GM21423 (cell line): ENCODE results near the gene MAP2K5.

Source experiments
- ATAC-seq: cut with Tn5 transposase; IDR thresholded peaks from one replicate; pipeline ENCODE4 v1.9.1; 2021; ENCODE audit warnings: mild to moderate bottlenecking, moderate library complexity; ENCODE audit not compliant: unreplicated experiment

The MAP2K5 gene

GRCh38 chr15:67521029-67521782 lies 21.3 kb upstream of the MAP2K5 start, which contains the start of gene C15orf61:
Gene C15orf61 (plus strand): TSS chr15:67521131. CDS start chr15:67521249, 118 bp downstream.
- peak; percentile 78 for ATAC-seq

- no peak for ATAC-seq
Observed at GRCh38 chr15:67521783-67522568, 20.5 kb upstream of the MAP2K5 start.

- ATAC-seq: no peak
Observed at GRCh38 chr15:67523330-67523729, 19.2 kb upstream of the MAP2K5 start.

- no peak for ATAC-seq
Observed at GRCh38 chr15:67524235-67524634, 18.3 kb upstream of the MAP2K5 start.

- no peak for ATAC-seq
Observed at GRCh38 chr15:67528513-67528912, 14.0 kb upstream of the MAP2K5 start.

GRCh38 chr15:67531379-67531914 lies 11.1 kb upstream of the MAP2K5 start:
- no peak for ATAC-seq

GRCh38 chr15:67533873-67534272 lies 8.6 kb upstream of the MAP2K5 start:
- ATAC-seq: no peak

GRCh38 chr15:67534360-67534759 lies 8.1 kb upstream of the MAP2K5 start:
- ATAC-seq: no peak

- ATAC-seq: no peak
Observed at GRCh38 chr15:67537771-67538170, 4.7 kb upstream of the MAP2K5 start.

- ATAC-seq: no peak
Observed at GRCh38 chr15:67543348-67543718, 830 bp downstream of the MAP2K5 start.

- ATAC-seq: no peak
Observed at GRCh38 chr15:67544475-67544874, 2.0 kb downstream of the MAP2K5 start.

GRCh38 chr15:67545864-67546263 lies 3.4 kb downstream of the MAP2K5 start:
- no peak for ATAC-seq

GRCh38 chr15:67547064-67547463 lies 4.6 kb downstream of the MAP2K5 start:
- ATAC-seq: no peak

- ATAC-seq: no peak
Observed at GRCh38 chr15:67547836-67548235, 5.3 kb downstream of the MAP2K5 start.

- no peak for ATAC-seq
Observed at GRCh38 chr15:67548236-67548852, 5.8 kb downstream of the MAP2K5 start.

GRCh38 chr15:67548862-67549651 lies 6.6 kb downstream of the MAP2K5 start:
- no peak for ATAC-seq

- no peak for ATAC-seq
Observed at GRCh38 chr15:67549736-67550135, 7.2 kb downstream of the MAP2K5 start.

- ATAC-seq: no peak
Observed at GRCh38 chr15:67550522-67550921, 8.0 kb downstream of the MAP2K5 start.

- no peak for ATAC-seq
Observed at GRCh38 chr15:67551207-67551743, 8.8 kb downstream of the MAP2K5 start.

- ATAC-seq: no peak
Observed at GRCh38 chr15:67554580-67554979, 12.1 kb downstream of the MAP2K5 start.
